Transverse colon (tissue), 3 donors: ENCODE measurements around the gene RAB17.

ENCODE experiments used
- CTCF ChIP-seq, 5 experiments: fragments of 200-600 bp in 3 of 5; fragments of 450-650 bp in 2 of 5; sonication (generic) in 3 of 5; IDR thresholded peaks; 1 replicate in 2 of 5; 2 replicates in 3 of 5; pipeline ENCODE4 v1.5.1; 2016 to 2017; ENCODE audit warnings: antibody characterized with exemption in 5 of 5, inconsistent platforms in 3 of 5, mild to moderate bottlenecking in 2 of 5, moderate library complexity in 1 of 5
- EP300 ChIP-seq: sonication (generic); formaldehyde crosslinking; IDR thresholded peaks from one replicate; pipeline ENCODE4 v1.6.1; 2017; ENCODE audit warnings: antibody characterized with exemption, low read depth
- POLR2A ChIP-seq: fragments of 450-650 bp; IDR thresholded peaks from one replicate; pipeline ENCODE4 v1.6.1; 2016; ENCODE audit warnings: antibody characterized with exemption, mild to moderate bottlenecking, moderate library complexity

- TF ChIP-seq CTCF (IDR thresholded peaks at IDR 0.05) (no peak), POLR2A (no peak), EP300 (no peak)
Measured at GRCh38 chr2:237561221-237561620, 29.3 kb downstream of the RAB17 start.
